Right ventricle myocardium inferior (tissue), 1 donor: ENCODE results near the gene PUS10. TPM values are rescaled to one million over a fixed set of nuclear protein-coding genes. Genes with fewer than 3 reads are reported as not detected.

ENCODE experiments used
- total RNA-seq: library from RNA; stranded (reverse); fragmentation: NEBNext Ultra II Directional; extraction: Animal tissue kit (Norgen Biotek cat#: 25700); gene quantifications from one replicate; pipeline ENCODE4 v1.2.1, GENCODE V29; 2021
- donor health status: DM: no; HTN: yes; CAD: no; lungs with severe emphysema.

The PUS10 gene
- total RNA-seq, 1 donor from 2014 or later, result 5.2 TPM

Other genes starting within 250 kb of the PUS10 start
- 5.3 TPM for gene REL, start 136.7 kb downstream of the PUS10 start, total RNA-seq
- 21.9 TPM for gene PEX13, start 535 bp downstream of the PUS10 start, total RNA-seq
- gene SANBR, start 47.6 kb upstream of the PUS10 start, total RNA-seq, result 6.9 TPM
- gene C2orf74, start 143.9 kb upstream of the PUS10 start, total RNA-seq, result 30.1 TPM